HCT116 (cell line): ENCODE measurements around the gene CNTNAP2. TPM values are rescaled to one million over a fixed set of nuclear protein-coding genes. Genes with fewer than 3 reads are reported as not detected.

Experiments used
- ATAC-seq: fragments of 200-7000 bp; cut with Tn5 transposase; 2 replicates; pipeline ENCODE4 v1.9.1; 2020; ENCODE audit warnings: mild to moderate bottlenecking, moderate library complexity
- BruUV-seq: library from RNA; stranded (reverse); fragments of 400-500 nt; replicated peaks from 2 replicates; lab custom pipeline; 2021; lab: Mats Ljungman, UMichigan
- CTCF ChIA-PET: fragments of 300-600 bp; sonication (Branson Sonifier 250); formaldehyde crosslinking; loops from one replicate; lab custom pipeline; 2021; ENCODE audit warnings: antibody characterized with exemption; lab: Charles Lee
- POLR2A ChIA-PET: fragments of 300-600, 350-600 bp; sonication (Branson Sonifier 250); formaldehyde crosslinking; loops from one replicate; lab custom pipeline; 2021; ENCODE audit warnings: antibody characterized with exemption; lab: Charles Lee
- RAD21 ChIA-PET, 2 experiments: fragments of 300-600 bp; sonication (Branson Sonifier 250); formaldehyde crosslinking; loops; one replicate each; lab custom pipeline; 2023; ENCODE audit warnings: low total read pairs in 2 of 2; ENCODE audit not compliant: uncharacterized antibody in 2 of 2, unreplicated experiment in 2 of 2, low non-redundant PET in 1 of 2; lab: Charles Lee
- DNase-seq: peaks from one replicate; pipeline ENCODE4 v3.0.0-alpha.2; 2010; ENCODE audit warnings: low read depth, low spot score
- H2AFZ ChIP-seq: fragments of 200-600 bp; shearing (Covaris generic), sonication (generic); 2 replicates; pipeline ENCODE4 v1.6.1; 2017; ENCODE audit warnings: low read depth, mixed run types, mixed read lengths, antibody characterized with exemption, low read length; ENCODE audit not compliant: poor library complexity, severe bottlenecking
- H3K27ac ChIP-seq: 2 replicates; pipeline ENCODE4 v1.5.1; 2012; ENCODE audit warnings: low read depth, low read length
- H3K27me3 ChIP-seq: fragments of 200-600 bp; sonication (generic); 2 replicates; pipeline ENCODE4 v1.6.1; 2016; ENCODE audit warnings: mixed run types, low read length, mixed read lengths; ENCODE audit not compliant: insufficient read depth
- H3K36me3 ChIP-seq, 2 experiments: fragments of 200-500 bp in 1 of 2; fragments of 200-600 bp in 1 of 2; sonication (Bioruptor generic) in 1 of 2; sonication (generic) in 1 of 2; 2 replicates each; pipeline versions ENCODE4 v1.5.1 to v1.6.1; 2014 to 2016; ENCODE audit warnings: low read length in 2 of 2, inconsistent platforms in 1 of 2, mixed read lengths in 1 of 2, mixed run types in 1 of 2; ENCODE audit not compliant: insufficient read depth in 2 of 2, control insufficient read depth in 1 of 2
- H3K4me1 ChIP-seq, 2 experiments: fragments of 200-600 bp in 1 of 2; sonication (generic) in 1 of 2; 2 replicates each; pipeline versions ENCODE4 v1.5.1 to v1.6.1; 2012 to 2017; ENCODE audit warnings: low read length in 2 of 2, inconsistent platforms in 1 of 2, mild to moderate bottlenecking in 1 of 2, mixed read lengths in 1 of 2, mixed run types in 1 of 2, moderate library complexity in 1 of 2; ENCODE audit not compliant: insufficient read depth in 2 of 2, control insufficient read depth in 1 of 2
- H3K4me2 ChIP-seq: fragments of 200-600 bp; sonication (generic); 2 replicates; pipeline ENCODE4 v1.6.1; 2017; ENCODE audit warnings: mixed run types, low read length, mixed read lengths
- H3K4me3 ChIP-seq, 2 experiments: fragments of 200-600 bp in 1 of 2; sonication (generic) in 1 of 2; replicated peaks in 1 of 2; 2 replicates each; pipeline ENCODE4 v1.5.1; 2011 to 2016; ENCODE audit warnings: low read length in 2 of 2, control low read depth in 1 of 2, low read depth in 1 of 2, mild to moderate bottlenecking in 1 of 2, mixed read lengths in 1 of 2, mixed run types in 1 of 2
- H3K79me2 ChIP-seq: fragments of 200-600 bp; sonication (generic); 2 replicates; pipeline ENCODE4 v1.6.1; 2017; ENCODE audit warnings: mild to moderate bottlenecking, mixed run types, low read length, moderate library complexity, mixed read lengths; ENCODE audit not compliant: insufficient read depth
- H3K9ac ChIP-seq: fragments of 200-600 bp; sonication (generic); 2 replicates; pipeline ENCODE4 v1.6.1; 2016; ENCODE audit warnings: low read length, mixed read lengths
- H3K9me2 ChIP-seq: fragments of 200-600 bp; sonication (generic), shearing (Covaris generic); 2 replicates; pipeline ENCODE4 v1.6.1; 2017; ENCODE audit warnings: mixed run types, mild to moderate bottlenecking, moderate library complexity; ENCODE audit not compliant: insufficient read depth
- H3K9me3 ChIP-seq, 2 experiments: fragments of 200-500 bp in 1 of 2; fragments of 200-600 bp in 1 of 2; sonication (Bioruptor generic) in 1 of 2; sonication (generic) in 1 of 2; 2 replicates each; pipeline ENCODE4 v1.6.1; 2014 to 2017; ENCODE audit warnings: low read length in 2 of 2, mixed read lengths in 2 of 2, inconsistent platforms in 1 of 2, low read depth in 1 of 2, mild to moderate bottlenecking in 1 of 2, mixed run types in 1 of 2, moderate library complexity in 1 of 2; ENCODE audit not compliant: control insufficient read depth in 1 of 2, insufficient read depth in 1 of 2
- H4K20me1 ChIP-seq: fragments of 200-600 bp; sonication (generic), shearing (Covaris generic); 2 replicates; pipeline ENCODE4 v1.6.1; 2017; ENCODE audit warnings: mixed run types, mild to moderate bottlenecking, moderate library complexity; ENCODE audit not compliant: insufficient read depth
- EZH2 ChIP-seq: fragments of 200-600 bp; sonication (generic); IDR thresholded peaks from 2 replicates; pipeline ENCODE4 v1.6.1; 2017; ENCODE audit warnings: antibody characterized with exemption, mixed run types
- SIN3A ChIP-seq: IDR thresholded peaks from 2 replicates; pipeline ENCODE4 v1.6.1; 2012; ENCODE audit warnings: low read depth
- SRF ChIP-seq: IDR thresholded peaks from 2 replicates; pipeline ENCODE4 v1.6.1; 2012; ENCODE audit warnings: low read depth
- intact Hi-C: fragments of 100-400 bp; cut with micrococcal nuclease; formaldehyde crosslinking; loops from 2 replicates; pipeline ENCODE4 v1.10.0; 2022
- total RNA-seq: library from RNA; stranded (reverse); gene quantifications from one replicate; pipeline ENCODE4 v1.2.1, GENCODE V29; 2021; ENCODE audit not compliant: unreplicated experiment
- TF ChIP-seq, protein P1 (sequence below): IDR thresholded peaks from 2 replicates; pipeline ENCODE4 v1.6.1; 2012; ENCODE audit warnings: low read depth
- TF ChIP-seq, protein P2 (sequence below): IDR thresholded peaks from 2 replicates; pipeline ENCODE4 v1.6.1; 2011; ENCODE audit warnings: mild to moderate bottlenecking, low read length, moderate library complexity; ENCODE audit not compliant: insufficient replicate concordance; ENCODE audit errors: extremely low read depth

Gene CNTNAP2
- total RNA-seq, 1 experiment from 2014 or later, result 0.37 TPM

DNA sequence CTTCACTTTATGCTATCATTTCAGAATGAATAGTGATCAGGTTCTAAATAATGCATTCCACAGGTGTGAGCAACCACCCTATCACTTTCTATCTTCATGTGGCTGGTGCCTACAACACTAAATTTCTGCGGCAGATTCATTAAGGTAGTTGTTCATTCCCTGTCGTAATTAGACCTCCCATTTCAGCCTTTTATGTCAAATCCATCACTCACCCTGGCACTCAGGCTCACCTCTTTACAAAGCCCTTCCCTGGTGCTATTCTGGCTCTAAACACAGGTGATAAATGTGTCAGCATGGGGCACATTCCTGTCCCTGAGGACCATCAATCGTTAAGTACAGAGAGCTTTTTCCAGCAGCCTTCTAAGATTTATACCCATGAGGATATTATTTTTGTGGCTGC, 2173.9 kb downstream of the CNTNAP2 start:
- ATAC-seq, result no peak
- TF ChIP-seq SRF, result no peak
- TF ChIP-seq, protein P1, sequence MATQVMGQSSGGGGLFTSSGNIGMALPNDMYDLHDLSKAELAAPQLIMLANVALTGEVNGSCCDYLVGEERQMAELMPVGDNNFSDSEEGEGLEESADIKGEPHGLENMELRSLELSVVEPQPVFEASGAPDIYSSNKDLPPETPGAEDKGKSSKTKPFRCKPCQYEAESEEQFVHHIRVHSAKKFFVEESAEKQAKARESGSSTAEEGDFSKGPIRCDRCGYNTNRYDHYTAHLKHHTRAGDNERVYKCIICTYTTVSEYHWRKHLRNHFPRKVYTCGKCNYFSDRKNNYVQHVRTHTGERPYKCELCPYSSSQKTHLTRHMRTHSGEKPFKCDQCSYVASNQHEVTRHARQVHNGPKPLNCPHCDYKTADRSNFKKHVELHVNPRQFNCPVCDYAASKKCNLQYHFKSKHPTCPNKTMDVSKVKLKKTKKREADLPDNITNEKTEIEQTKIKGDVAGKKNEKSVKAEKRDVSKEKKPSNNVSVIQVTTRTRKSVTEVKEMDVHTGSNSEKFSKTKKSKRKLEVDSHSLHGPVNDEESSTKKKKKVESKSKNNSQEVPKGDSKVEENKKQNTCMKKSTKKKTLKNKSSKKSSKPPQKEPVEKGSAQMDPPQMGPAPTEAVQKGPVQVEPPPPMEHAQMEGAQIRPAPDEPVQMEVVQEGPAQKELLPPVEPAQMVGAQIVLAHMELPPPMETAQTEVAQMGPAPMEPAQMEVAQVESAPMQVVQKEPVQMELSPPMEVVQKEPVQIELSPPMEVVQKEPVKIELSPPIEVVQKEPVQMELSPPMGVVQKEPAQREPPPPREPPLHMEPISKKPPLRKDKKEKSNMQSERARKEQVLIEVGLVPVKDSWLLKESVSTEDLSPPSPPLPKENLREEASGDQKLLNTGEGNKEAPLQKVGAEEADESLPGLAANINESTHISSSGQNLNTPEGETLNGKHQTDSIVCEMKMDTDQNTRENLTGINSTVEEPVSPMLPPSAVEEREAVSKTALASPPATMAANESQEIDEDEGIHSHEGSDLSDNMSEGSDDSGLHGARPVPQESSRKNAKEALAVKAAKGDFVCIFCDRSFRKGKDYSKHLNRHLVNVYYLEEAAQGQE, result no peak
- peaks cover 4% of the 10 kb centered on the region; the same call in 1 of the 2 replicates for H3K27me3 ChIP-seq
- no peak overlapping the region for H3K27ac ChIP-seq
- no peak for DNase-seq
- no peak overlapping the region for H3K4me3 ChIP-seq
- intact Hi-C loops, result no loop called here
- ChIA-PET POLR2A (no interaction called here), CTCF (no interaction called here), RAD21 (no interaction called here)
- no peaks in the 10 kb centered on the region for H3K4me1 ChIP-seq
- H3K79me2 ChIP-seq, result no peaks in the 10 kb centered on the region
- no peaks in the 10 kb centered on the region for H3K36me3 ChIP-seq
- H2AFZ ChIP-seq, result no peak overlapping the region
- no peak overlapping the region for H3K9ac ChIP-seq
- no peak overlapping the region for H3K4me2 ChIP-seq
- no peaks in the 10 kb centered on the region for H3K9me2 ChIP-seq
- no peaks in the 10 kb centered on the region for H3K9me3 ChIP-seq
- no TSS peak for BruUV-seq
- no peaks in the 10 kb centered on the region for H4K20me1 ChIP-seq

DNA sequence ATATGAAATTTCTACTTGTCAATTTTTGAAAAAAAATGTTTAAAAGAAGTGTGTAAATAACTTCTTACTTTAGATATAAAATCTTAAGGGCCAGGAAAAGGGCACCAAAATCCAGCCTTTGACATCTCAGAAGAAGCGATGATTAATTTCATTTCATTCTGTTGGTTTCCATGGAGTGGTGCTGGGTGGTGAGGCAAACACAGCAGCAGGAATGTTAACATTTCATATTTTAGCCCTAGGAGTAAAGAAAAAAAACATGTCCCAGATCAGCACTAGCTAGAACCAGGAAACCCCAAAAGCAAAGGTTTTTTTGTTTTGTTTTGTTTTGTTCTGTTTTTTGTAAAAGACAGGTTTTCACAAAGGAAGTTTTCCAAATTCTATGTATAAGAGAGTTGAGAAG, 2175.2 kb downstream of the CNTNAP2 start:
- ChIA-PET CTCF (no interaction called here), RAD21 (no interaction called here), POLR2A (no interaction called here)
- DNase-seq, result no peak
- Histone ChIP-seq H2AFZ (no peak overlapping the region), H3K79me2 (no peaks in the 10 kb centered on the region), H3K4me1 (no peaks in the 10 kb centered on the region), H3K27ac (no peak overlapping the region), H3K4me2 (no peak overlapping the region), H3K27me3 (peaks cover 4% of the 10 kb centered on the region; the same call in 1 of the 2 replicates), H3K9me3 (no peaks in the 10 kb centered on the region), H3K9ac (no peak overlapping the region), H3K9me2 (no peaks in the 10 kb centered on the region), H3K36me3 (no peaks in the 10 kb centered on the region), H4K20me1 (no peaks in the 10 kb centered on the region), H3K4me3 (no peak overlapping the region)
- no peak for ATAC-seq
- TF ChIP-seq EZH2, result no peak
- TF ChIP-seq, protein P2, sequence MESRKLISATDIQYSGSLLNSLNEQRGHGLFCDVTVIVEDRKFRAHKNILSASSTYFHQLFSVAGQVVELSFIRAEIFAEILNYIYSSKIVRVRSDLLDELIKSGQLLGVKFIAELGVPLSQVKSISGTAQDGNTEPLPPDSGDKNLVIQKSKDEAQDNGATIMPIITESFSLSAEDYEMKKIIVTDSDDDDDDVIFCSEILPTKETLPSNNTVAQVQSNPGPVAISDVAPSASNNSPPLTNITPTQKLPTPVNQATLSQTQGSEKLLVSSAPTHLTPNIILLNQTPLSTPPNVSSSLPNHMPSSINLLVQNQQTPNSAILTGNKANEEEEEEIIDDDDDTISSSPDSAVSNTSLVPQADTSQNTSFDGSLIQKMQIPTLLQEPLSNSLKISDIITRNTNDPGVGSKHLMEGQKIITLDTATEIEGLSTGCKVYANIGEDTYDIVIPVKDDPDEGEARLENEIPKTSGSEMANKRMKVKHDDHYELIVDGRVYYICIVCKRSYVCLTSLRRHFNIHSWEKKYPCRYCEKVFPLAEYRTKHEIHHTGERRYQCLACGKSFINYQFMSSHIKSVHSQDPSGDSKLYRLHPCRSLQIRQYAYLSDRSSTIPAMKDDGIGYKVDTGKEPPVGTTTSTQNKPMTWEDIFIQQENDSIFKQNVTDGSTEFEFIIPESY, result no peak
- no peak for TF ChIP-seq SIN3A
- no TSS peak for BruUV-seq
- intact Hi-C loops, result no loop called here
